Ovary (tissue), 9 donors: ENCODE results near the gene UNC93B1. TPM values are rescaled to one million over a fixed set of nuclear protein-coding genes. Genes with fewer than 3 reads are reported as not detected.
A peak's percentile ranks its signal among the peaks of the same experiment; 100 is the strongest.

Source experiments
- DNase-seq, 5 donors: peaks; one replicate each; pipeline ENCODE4 v3.0.0-alpha.2; 2019 to 2020
- H3K27ac ChIP-seq, 2 donors: fragments of 200-600 bp; one replicate each; pipeline versions ENCODE4 v1.5.1 to v1.8.0; 2019 to 2022
- H3K27me3 ChIP-seq: fragments of 200-600 bp; one replicate; pipeline ENCODE4 v1.8.0; 2022
- H3K36me3 ChIP-seq: fragments of 200-600 bp; sonication (generic); one replicate; pipeline ENCODE4 v1.5.1; 2019
- H3K4me1 ChIP-seq: one replicate; pipeline ENCODE4 v1.8.1; 2013; ENCODE audit warnings: mild to moderate bottlenecking, moderate library complexity; ENCODE audit not compliant: insufficient read depth
- H3K4me3 ChIP-seq: fragments of 200-600 bp; sonication (generic); one replicate; pipeline ENCODE4 v1.5.1; 2017
- H3K9me3 ChIP-seq, 2 donors: fragments of 200-600 bp in 1 of 2; sonication (generic) in 1 of 2; one replicate each; pipeline versions ENCODE4 v1.5.1 to v1.8.1; 2013 to 2019; ENCODE audit warnings: mild to moderate bottlenecking in 1 of 2, moderate library complexity in 1 of 2
- CTCF ChIP-seq, 3 donors: fragments of 450-650 bp in 2 of 3; fragments of 200-600 bp in 1 of 3; IDR thresholded peaks; one replicate each; pipeline versions ENCODE4 v1.5.1 to v1.8.0; 2016 to 2022; ENCODE audit warnings: antibody characterized with exemption in 3 of 3, mild to moderate bottlenecking in 1 of 3
- EP300 ChIP-seq: sonication (generic); formaldehyde crosslinking; IDR thresholded peaks from one replicate; pipeline ENCODE4 v1.6.1; 2017; ENCODE audit warnings: antibody characterized with exemption
- POLR2A ChIP-seq: fragments of 450-650 bp; IDR thresholded peaks from one replicate; pipeline ENCODE4 v1.6.1; 2017; ENCODE audit warnings: antibody characterized with exemption, mild to moderate bottlenecking, moderate library complexity
- WGBS, 3 donors: extraction: QIAGEN DNeasy Blood & Tissue Kit in 1 of 3; methylation state at CpG; one replicate each; pipeline versions ENCODE4 v1.1.5 to v1.1.7; 2013 to 2017; 5-methylcytosine and 5-hydroxymethylcytosine counted together
- intact Hi-C, 4 donors: fragments of 100-400 bp; cut with DNase I; formaldehyde crosslinking; loops; one replicate each; pipeline versions ENCODE4 v1.11.0 to v1.15.1; 2022 to 2023
- polyA plus RNA-seq, 2 donors: library from polyadenylated mRNA; stranded (reverse); fragments of 200-250 nt in 1 of 2; fragments of 350-450 nt in 1 of 2; fragmentation: Illumina TruSeq in 1 of 2; extraction: RNeasy Lipid Tissue Mini Kit (QIAGEN cat#74804) in 1 of 2; gene quantifications; one replicate each; pipeline ENCODE4 v1.2.3, GENCODE V29; 2013 to 2014
- total RNA-seq, 7 donors: library from RNA; depleted of rRNA in 2 of 7; stranded (reverse); fragments of >200 nt in 2 of 7; fragmentation: NEBNext Ultra II Directional in 3 of 7; extraction: Animal tissue kit (Norgen Biotek cat#: 25700) in 3 of 7; gene quantifications; one replicate each; pipeline versions ENCODE4 v1.1.0 to v1.2.4, GENCODE V29; 2016 to 2023
- donor health status: DM: no; HTN: no; CAD: no; lungs with moderate emphysema.
- donor health status: DM: no; HTN: no; CAD: no.
- donor health status: Bipolar disorder and iron deficiency.
- donor health status: DM: yes; HTN: yes; CAD: no.
- donor health status: DM: no; HTN: no; CAD: no.
- donor health status: DM: yes; HTN: yes; CAD: no.

UNC93B1 gene
- total and polyA plus RNA-seq, 9 donors: 9.0 to 39.6 (median 12.0) TPM

DNA sequence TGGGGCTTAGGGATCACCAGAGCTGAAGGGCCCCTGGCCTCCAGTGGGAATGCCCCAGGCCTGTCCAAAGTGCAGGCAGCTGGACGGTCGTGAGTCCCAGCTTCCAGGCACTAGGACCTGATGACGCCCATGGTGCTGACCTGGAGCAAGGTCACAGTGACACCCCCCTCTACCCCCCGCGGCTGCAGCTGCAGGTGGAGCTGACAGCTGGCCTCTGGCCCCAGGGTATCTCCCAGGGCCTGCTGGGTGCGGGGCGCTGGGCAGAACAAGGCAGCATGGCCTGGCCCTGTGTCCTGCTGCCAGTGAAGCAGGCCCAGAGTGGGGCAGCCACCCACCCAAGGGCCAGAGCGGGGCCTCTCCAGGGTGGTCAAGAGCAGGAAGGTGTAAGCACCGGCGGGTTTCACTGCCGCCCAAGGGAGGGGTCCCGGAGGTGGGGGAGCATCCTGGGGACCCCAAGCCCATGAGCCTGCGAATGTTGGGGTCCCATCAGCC, 34.4 kb upstream of the UNC93B1 start:
- Histone ChIP-seq H3K4me3 (peak overlapping the region; percentile 72), H3K4me1 (peaks cover 14% of the 10 kb centered on the region), H3K36me3 (no peaks in the 10 kb centered on the region), H3K9me3 (no peaks in the 10 kb centered on the region), H3K27ac (peak overlapping the region; percentile 70 to 84), H3K27me3 (no peaks in the 10 kb centered on the region)
- intact Hi-C loops: loop anchor here in 3 of 4 donors (5.0 to 10.0 kb wide), 3 partner anchors 79 to 167 kb away; partner anchors contain the start of gene CHKA (in 1 of the 3)
- DNase-seq: peak in 3 of 5 donors; percentile 37 to 65 (median 57)
- no peak for TF ChIP-seq POLR2A
- no peak for TF ChIP-seq EP300
- no peak for TF ChIP-seq CTCF (IDR thresholded peaks at IDR 0.05)
- WGBS, 3 donors: 15 to 18% (median 17%) methylated on average over 13 of the region's 13 CpGs

DNA sequence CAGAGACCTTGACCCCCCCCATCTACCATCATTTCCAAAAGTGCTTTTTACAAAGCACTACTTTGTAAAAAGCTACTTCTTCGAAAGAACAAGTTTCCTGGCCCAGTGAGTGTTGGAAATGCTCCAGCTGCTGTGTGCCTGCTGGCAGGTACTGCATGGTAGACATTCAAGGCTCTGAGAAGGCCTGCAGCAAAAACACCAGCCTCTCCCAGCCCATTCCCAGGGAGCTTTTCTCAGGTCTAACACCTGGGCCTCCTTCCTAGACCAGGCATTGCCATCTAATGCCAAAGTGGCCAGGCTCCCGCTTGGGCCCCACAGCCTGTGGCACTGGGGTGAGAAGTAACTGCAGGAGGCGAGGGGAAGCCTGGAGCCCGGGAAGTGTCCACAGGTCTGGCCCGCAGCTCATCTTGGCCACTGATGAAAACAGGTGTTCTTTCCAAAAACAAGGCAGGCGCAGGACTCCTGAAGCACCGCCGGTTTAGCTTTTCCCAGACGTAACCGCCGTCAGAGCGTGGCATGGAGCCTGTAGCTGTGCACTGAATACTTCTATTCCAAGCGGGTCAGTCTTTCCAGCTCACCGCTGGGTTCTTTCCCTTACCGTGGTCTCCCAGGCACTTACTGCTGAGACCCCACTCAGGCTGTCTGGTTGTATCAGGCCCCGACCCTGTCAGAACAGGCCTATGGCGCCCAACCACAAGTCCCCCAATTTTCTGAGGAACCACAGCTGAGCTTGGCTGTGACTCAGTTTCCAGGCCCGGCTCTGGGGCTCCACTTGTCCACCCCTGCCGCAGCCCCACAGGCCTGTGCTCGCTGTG, 33.7 kb upstream of the UNC93B1 start:
- DNase-seq: peak in 2 of 5 donors; percentile 29 to 44
- Histone ChIP-seq H3K27ac (peak overlapping the region; percentile 70 to 84), H3K27me3 (no peaks in the 10 kb centered on the region), H3K4me3 (no peak overlapping the region), H3K36me3 (no peaks in the 10 kb centered on the region), H3K9me3 (no peaks in the 10 kb centered on the region), H3K4me1 (peaks cover 14% of the 10 kb centered on the region)
- intact Hi-C loops: loop anchor here in 3 of 4 donors (5.0 to 10.0 kb wide), 3 partner anchors 80 to 167 kb away; partner anchors contain the start of gene CHKA (in 1 of the 3)
- 51 to 69% (median 55%) methylated on average over 20 of the region's 20 CpGs for WGBS, 3 donors
- TF ChIP-seq CTCF (IDR thresholded peaks at IDR 0.05): no peak
- no peak for TF ChIP-seq EP300
- no peak for TF ChIP-seq POLR2A

GRCh38 chr11:68036717-68037239, 32.9 kb upstream of the UNC93B1 start:
- H3K4me3 ChIP-seq: no peak overlapping the region
- 77 to 83% (median 79%) methylated on average over 13 to 14 of the region's 14 CpGs for WGBS, 3 donors
- no peaks in the 10 kb centered on the region for H3K27me3 ChIP-seq
- no peaks in the 10 kb centered on the region for H3K9me3 ChIP-seq
- DNase-seq: peak in 1 of 5 donors; percentile 12
- no peak overlapping the region for H3K27ac ChIP-seq
- intact Hi-C loops: loop anchor here in 3 of 4 donors (5.0 to 10.0 kb wide), 3 partner anchors 81 to 168 kb away; partner anchors contain the start of gene CHKA (in 1 of the 3)
- no peaks in the 10 kb centered on the region for H3K36me3 ChIP-seq
- H3K4me1 ChIP-seq: peaks cover 17% of the 10 kb centered on the region
- TF ChIP-seq CTCF (IDR thresholded peaks at IDR 0.05): no peak
- TF ChIP-seq POLR2A: no peak
- no peak for TF ChIP-seq EP300

- DNase-seq: no peak
- Histone ChIP-seq H3K4me3 (no peak overlapping the region), H3K27me3 (no peaks in the 10 kb centered on the region), H3K9me3 (no peaks in the 10 kb centered on the region), H3K36me3 (no peaks in the 10 kb centered on the region), H3K27ac (no peak overlapping the region), H3K4me1 (peaks cover 19% of the 10 kb centered on the region)
- TF ChIP-seq CTCF (IDR thresholded peaks at IDR 0.05) (no peak), POLR2A (no peak)
- 82 to 85% (median 83%) methylated on average over 23 to 27 of the region's 27 CpGs for WGBS, 3 donors
- intact Hi-C loops: loop anchor here in 3 of 4 donors (5.0 to 10.0 kb wide), 3 partner anchors 81 to 169 kb away; partner anchors contain the start of gene CHKA (in 1 of the 3)
Observed at GRCh38 chr11:68036141-68036716, 32.3 kb upstream of the UNC93B1 start.
